GM23338 (cell line): ENCODE results near the gene FBN2. TPM values are rescaled to one million over a fixed set of nuclear protein-coding genes. Genes with fewer than 3 reads are reported as not detected.

Experiments used
- ATAC-seq: fragments of 200-7000 bp; cut with Tn5 transposase; 3 replicates; pipeline ENCODE4 v1.9.1; 2020
- DNase-seq: peaks from one replicate; pipeline ENCODE4 v3.0.0-alpha.2; 2015; ENCODE audit warnings: low spot score
- H2AFZ ChIP-seq: fragments of 200-600 bp; sonication (generic); 2 replicates; pipeline ENCODE4 v1.8.0; 2016; ENCODE audit warnings: antibody characterized with exemption, mild to moderate bottlenecking, moderate library complexity
- H3F3A ChIP-seq: fragments of 200-600 bp; sonication (generic); replicated peaks from 2 replicates; pipeline ENCODE4 v1.8.0; 2017; ENCODE audit warnings: antibody characterized with exemption, mixed run types, low read depth
- H3K27ac ChIP-seq: fragments of 200-600 bp; sonication (generic); 2 replicates; pipeline ENCODE4 v1.6.1; 2016; ENCODE audit warnings: low read depth
- H3K27me3 ChIP-seq: fragments of 200-600 bp; sonication (generic); 2 replicates; pipeline ENCODE4 v1.8.0; 2016; ENCODE audit warnings: mild to moderate bottlenecking, mixed run types, moderate library complexity; ENCODE audit not compliant: insufficient read depth
- H3K36me3 ChIP-seq: fragments of 200-600 bp; sonication (generic); 2 replicates; pipeline ENCODE4 v1.8.0; 2016; ENCODE audit warnings: mild to moderate bottlenecking; ENCODE audit not compliant: insufficient read depth
- H3K4me1 ChIP-seq: fragments of 200-600 bp; sonication (generic); 2 replicates; pipeline ENCODE4 v1.8.0; 2016; ENCODE audit warnings: mild to moderate bottlenecking, moderate library complexity; ENCODE audit not compliant: insufficient read depth
- H3K4me2 ChIP-seq: fragments of 200-600 bp; sonication (generic); 2 replicates; pipeline ENCODE4 v1.7.1; 2017; ENCODE audit warnings: mixed run types
- H3K4me3 ChIP-seq: fragments of 200-600 bp; sonication (generic); 2 replicates; pipeline ENCODE4 v1.6.1; 2016; ENCODE audit warnings: mixed run types
- H3K79me2 ChIP-seq: fragments of 200-600 bp; sonication (generic); replicated peaks from 2 replicates; pipeline ENCODE4 v1.8.0; 2017; ENCODE audit warnings: mild to moderate bottlenecking; ENCODE audit not compliant: insufficient read depth
- H3K9me2 ChIP-seq: fragments of 200-600 bp; sonication (generic); 2 replicates; pipeline ENCODE4 v1.8.0; 2017; ENCODE audit not compliant: insufficient read depth
- H4K20me1 ChIP-seq: fragments of 200-600 bp; sonication (generic); replicated peaks from 2 replicates; pipeline ENCODE4 v1.8.0; 2017; ENCODE audit warnings: mild to moderate bottlenecking; ENCODE audit not compliant: insufficient read depth
- H3K27ac Mint-ChIP-seq: 2 replicates; pipeline ENCODE4 v1.8.0; 2020; ENCODE audit warnings: inconsistent platforms, mild to moderate bottlenecking, moderate library complexity, mixed read lengths
- H3K27me3 Mint-ChIP-seq: 3 replicates; pipeline ENCODE4 v1.8.0; 2022; ENCODE audit warnings: low read depth, mild to moderate bottlenecking, moderate library complexity, mixed read lengths, inconsistent platforms; ENCODE audit not compliant: insufficient read depth, poor library complexity
- H3K36me3 Mint-ChIP-seq: 3 replicates; pipeline ENCODE4 v1.8.0; 2021; ENCODE audit warnings: low read depth, mild to moderate bottlenecking, inconsistent platforms, moderate library complexity, mixed read lengths
- H3K4me1 Mint-ChIP-seq: 3 replicates; pipeline ENCODE4 v1.8.0; 2020; ENCODE audit warnings: mild to moderate bottlenecking, inconsistent platforms, mixed read lengths
- H3K4me3 Mint-ChIP-seq: 3 replicates; pipeline ENCODE4 v1.8.0; 2021; ENCODE audit warnings: moderate library complexity, mild to moderate bottlenecking, inconsistent platforms, mixed read lengths
- H3K9me3 Mint-ChIP-seq: 3 replicates; pipeline ENCODE4 v1.8.0; 2020; ENCODE audit warnings: moderate library complexity, mild to moderate bottlenecking, inconsistent platforms, mixed read lengths
- CREB1 ChIP-seq: fragments of 250-450 bp; sonication (Bioruptor Pico); IDR thresholded peaks from 2 replicates; pipeline ENCODE4 v1.5.0; 2020; ENCODE audit warnings: low read depth, mild to moderate bottlenecking, moderate library complexity
- EZH2phosphoT487 ChIP-seq: fragments of 200-600 bp; sonication (generic); IDR thresholded peaks from one replicate; pipeline ENCODE4 v1.8.1; 2018; ENCODE audit warnings: antibody characterized with exemption; ENCODE audit not compliant: unreplicated experiment
- JUNB ChIP-seq: IDR thresholded peaks from one replicate; pipeline ENCODE4 v1.6.1; 2016; ENCODE audit warnings: antibody characterized with exemption; ENCODE audit not compliant: unreplicated experiment
- NANOG ChIP-seq: IDR thresholded peaks from 2 replicates; pipeline ENCODE4 v1.6.1; 2016; ENCODE audit warnings: antibody characterized with exemption, borderline replicate concordance
- POLR2AphosphoS5 ChIP-seq: IDR thresholded peaks from 2 replicates; pipeline ENCODE4 v1.6.1; 2016; ENCODE audit warnings: antibody characterized with exemption, low read depth
- STAT1 ChIP-seq: IDR thresholded peaks from one replicate; pipeline ENCODE4 v1.6.1; 2016; ENCODE audit warnings: antibody characterized with exemption; ENCODE audit not compliant: unreplicated experiment
- ZNF114 ChIP-seq: fragments of 250-450 bp; sonication (Bioruptor Pico); IDR thresholded peaks from 2 replicates; pipeline ENCODE4 v1.5.0; 2020; ENCODE audit warnings: mild to moderate bottlenecking, moderate library complexity
- ZNF331 ChIP-seq: fragments of 250-450 bp; sonication (Bioruptor Pico); IDR thresholded peaks from 2 replicates; pipeline ENCODE4 v1.5.0; 2020; ENCODE audit warnings: low read depth, mild to moderate bottlenecking, moderate library complexity
- polyA plus RNA-seq: library from polyadenylated mRNA; unstranded; fragments of >200 nt; fragmentation: Nextera tagmentation; extraction: Ambion mirVana; gene quantifications from 2 replicates; pipeline ENCODE4 v1.2.1, GENCODE V29; 2016
- total RNA-seq: library from RNA; depleted of rRNA; stranded (reverse); fragments of >200 nt; shearing (Covaris generic); gene quantifications from 2 replicates; pipeline ENCODE4 v1.2.3, GENCODE V29; 2014
- TF ChIP-seq, protein P1 (sequence below): IDR thresholded peaks from 2 replicates; pipeline ENCODE4 v1.6.1; 2016; ENCODE audit warnings: antibody characterized with exemption
- TF ChIP-seq, protein P2 (sequence below): IDR thresholded peaks from one replicate; pipeline ENCODE4 v1.6.1; 2018; ENCODE audit warnings: antibody characterized with exemption; ENCODE audit not compliant: unreplicated experiment
- TF ChIP-seq, protein P3 (sequence below): fragments of 250-450 bp; sonication (Bioruptor Pico); IDR thresholded peaks from 2 replicates; pipeline ENCODE4 v1.5.0; 2020; ENCODE audit warnings: mild to moderate bottlenecking, moderate library complexity

FBN2 gene
- total and polyA plus RNA-seq, 2 experiments from 2014 or later = 2.6 to 13.6 TPM

DNA sequence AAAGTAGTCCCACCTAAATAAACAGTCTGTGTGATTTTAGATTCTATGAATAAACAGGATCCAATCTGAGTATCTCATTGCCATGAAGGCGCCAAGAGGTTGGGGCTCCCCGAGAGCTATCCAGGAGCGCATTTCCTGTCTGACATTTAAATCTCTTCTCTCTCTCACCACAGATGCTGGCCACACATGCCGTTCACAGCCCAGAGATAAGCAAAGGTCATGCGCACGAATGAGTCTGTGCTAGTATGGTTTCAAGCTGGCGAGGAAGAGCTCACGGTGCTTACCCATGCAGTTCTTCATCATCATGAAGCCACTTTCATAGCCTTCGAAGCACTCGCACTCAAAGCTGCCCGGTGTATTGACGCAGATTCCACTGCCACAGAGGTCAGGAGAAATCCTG lies 199.4 kb downstream of the FBN2 start:
- H3K27ac ChIP-seq = no peak overlapping the region
- TF ChIP-seq, protein P1, sequence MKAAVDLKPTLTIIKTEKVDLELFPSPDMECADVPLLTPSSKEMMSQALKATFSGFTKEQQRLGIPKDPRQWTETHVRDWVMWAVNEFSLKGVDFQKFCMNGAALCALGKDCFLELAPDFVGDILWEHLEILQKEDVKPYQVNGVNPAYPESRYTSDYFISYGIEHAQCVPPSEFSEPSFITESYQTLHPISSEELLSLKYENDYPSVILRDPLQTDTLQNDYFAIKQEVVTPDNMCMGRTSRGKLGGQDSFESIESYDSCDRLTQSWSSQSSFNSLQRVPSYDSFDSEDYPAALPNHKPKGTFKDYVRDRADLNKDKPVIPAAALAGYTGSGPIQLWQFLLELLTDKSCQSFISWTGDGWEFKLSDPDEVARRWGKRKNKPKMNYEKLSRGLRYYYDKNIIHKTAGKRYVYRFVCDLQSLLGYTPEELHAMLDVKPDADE = no peak
- TF ChIP-seq CREB1 (CRISPR knock-in tag) (no peak), NANOG (no peak)
- no peaks in the 10 kb centered on the region for H4K20me1 ChIP-seq
- H2AFZ ChIP-seq = no peak overlapping the region
- no peak overlapping the region for H3K4me3 ChIP-seq
- DNase-seq (no peak), ATAC-seq (no peak)
- H3K4me1 Mint-ChIP-seq = no peaks in the 10 kb centered on the region
- peaks cover 23% of the 10 kb centered on the region for H3K36me3 Mint-ChIP-seq
- no peaks in the 10 kb centered on the region for H3F3A ChIP-seq
- H3K4me1 ChIP-seq = no peaks in the 10 kb centered on the region
- no peak overlapping the region for H3K27ac Mint-ChIP-seq
- no peaks in the 10 kb centered on the region for H3K36me3 ChIP-seq
- peaks cover 3% of the 10 kb centered on the region; the same call in 1 of the 2 replicates for H3K9me2 ChIP-seq
- no peaks in the 10 kb centered on the region for H3K27me3 ChIP-seq
- H3K79me2 ChIP-seq = no peaks in the 10 kb centered on the region
- no peak overlapping the region for H3K4me3 Mint-ChIP-seq
- H3K9me3 Mint-ChIP-seq = no peaks in the 10 kb centered on the region
- H3K4me2 ChIP-seq = no peak overlapping the region
- no peaks in the 10 kb centered on the region for H3K27me3 Mint-ChIP-seq

DNA sequence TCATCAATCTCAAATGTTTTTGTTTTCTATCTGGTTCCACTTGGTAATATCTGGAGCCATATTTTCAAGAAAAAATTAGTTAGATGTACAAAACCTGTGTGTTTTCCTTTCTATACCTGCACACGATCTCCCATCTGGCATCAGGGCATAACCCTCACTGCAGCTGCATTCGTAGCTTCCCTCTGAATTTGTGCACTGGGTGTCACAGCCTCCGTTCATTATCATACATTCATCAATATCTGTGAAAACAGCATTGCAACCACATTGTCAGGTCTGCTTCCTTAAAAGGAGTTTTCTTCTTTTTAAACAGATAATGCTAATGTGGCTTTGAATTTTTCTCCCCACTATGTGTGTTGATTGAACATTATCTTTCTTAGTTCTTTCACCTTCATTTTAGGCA lies 202.7 kb downstream of the FBN2 start:
- no peaks in the 10 kb centered on the region for H3K36me3 ChIP-seq
- Mint-ChIP-seq H3K9me3 (no peaks in the 10 kb centered on the region), H3K4me3 (no peak overlapping the region), H3K36me3 (peaks cover 17% of the 10 kb centered on the region), H3K4me1 (no peaks in the 10 kb centered on the region), H3K27me3 (no peaks in the 10 kb centered on the region), H3K27ac (no peak overlapping the region)
- no peaks in the 10 kb centered on the region for H3K9me2 ChIP-seq
- no peak overlapping the region for H3K4me3 ChIP-seq
- H4K20me1 ChIP-seq = no peaks in the 10 kb centered on the region
- no peak overlapping the region for H2AFZ ChIP-seq
- H3K4me2 ChIP-seq = no peak overlapping the region
- H3K4me1 ChIP-seq = no peaks in the 10 kb centered on the region
- no peaks in the 10 kb centered on the region for H3K27me3 ChIP-seq
- ATAC-seq (no peak), DNase-seq (no peak)
- H3F3A ChIP-seq = no peaks in the 10 kb centered on the region
- H3K27ac ChIP-seq = no peak overlapping the region
- no peaks in the 10 kb centered on the region for H3K79me2 ChIP-seq
- no peak for TF ChIP-seq STAT1
- no peak for TF ChIP-seq ZNF331 (CRISPR knock-in tag)
- TF ChIP-seq, protein P1 = no peak
- no peak for TF ChIP-seq EZH2phosphoT487
- TF ChIP-seq ZNF114 (CRISPR knock-in tag) = no peak
- TF ChIP-seq JUNB = no peak
- TF ChIP-seq, protein P2, sequence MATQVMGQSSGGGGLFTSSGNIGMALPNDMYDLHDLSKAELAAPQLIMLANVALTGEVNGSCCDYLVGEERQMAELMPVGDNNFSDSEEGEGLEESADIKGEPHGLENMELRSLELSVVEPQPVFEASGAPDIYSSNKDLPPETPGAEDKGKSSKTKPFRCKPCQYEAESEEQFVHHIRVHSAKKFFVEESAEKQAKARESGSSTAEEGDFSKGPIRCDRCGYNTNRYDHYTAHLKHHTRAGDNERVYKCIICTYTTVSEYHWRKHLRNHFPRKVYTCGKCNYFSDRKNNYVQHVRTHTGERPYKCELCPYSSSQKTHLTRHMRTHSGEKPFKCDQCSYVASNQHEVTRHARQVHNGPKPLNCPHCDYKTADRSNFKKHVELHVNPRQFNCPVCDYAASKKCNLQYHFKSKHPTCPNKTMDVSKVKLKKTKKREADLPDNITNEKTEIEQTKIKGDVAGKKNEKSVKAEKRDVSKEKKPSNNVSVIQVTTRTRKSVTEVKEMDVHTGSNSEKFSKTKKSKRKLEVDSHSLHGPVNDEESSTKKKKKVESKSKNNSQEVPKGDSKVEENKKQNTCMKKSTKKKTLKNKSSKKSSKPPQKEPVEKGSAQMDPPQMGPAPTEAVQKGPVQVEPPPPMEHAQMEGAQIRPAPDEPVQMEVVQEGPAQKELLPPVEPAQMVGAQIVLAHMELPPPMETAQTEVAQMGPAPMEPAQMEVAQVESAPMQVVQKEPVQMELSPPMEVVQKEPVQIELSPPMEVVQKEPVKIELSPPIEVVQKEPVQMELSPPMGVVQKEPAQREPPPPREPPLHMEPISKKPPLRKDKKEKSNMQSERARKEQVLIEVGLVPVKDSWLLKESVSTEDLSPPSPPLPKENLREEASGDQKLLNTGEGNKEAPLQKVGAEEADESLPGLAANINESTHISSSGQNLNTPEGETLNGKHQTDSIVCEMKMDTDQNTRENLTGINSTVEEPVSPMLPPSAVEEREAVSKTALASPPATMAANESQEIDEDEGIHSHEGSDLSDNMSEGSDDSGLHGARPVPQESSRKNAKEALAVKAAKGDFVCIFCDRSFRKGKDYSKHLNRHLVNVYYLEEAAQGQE = no peak
- TF ChIP-seq CREB1 (CRISPR knock-in tag) = no peak
- no peak for TF ChIP-seq POLR2AphosphoS5
- TF ChIP-seq, protein P3, sequence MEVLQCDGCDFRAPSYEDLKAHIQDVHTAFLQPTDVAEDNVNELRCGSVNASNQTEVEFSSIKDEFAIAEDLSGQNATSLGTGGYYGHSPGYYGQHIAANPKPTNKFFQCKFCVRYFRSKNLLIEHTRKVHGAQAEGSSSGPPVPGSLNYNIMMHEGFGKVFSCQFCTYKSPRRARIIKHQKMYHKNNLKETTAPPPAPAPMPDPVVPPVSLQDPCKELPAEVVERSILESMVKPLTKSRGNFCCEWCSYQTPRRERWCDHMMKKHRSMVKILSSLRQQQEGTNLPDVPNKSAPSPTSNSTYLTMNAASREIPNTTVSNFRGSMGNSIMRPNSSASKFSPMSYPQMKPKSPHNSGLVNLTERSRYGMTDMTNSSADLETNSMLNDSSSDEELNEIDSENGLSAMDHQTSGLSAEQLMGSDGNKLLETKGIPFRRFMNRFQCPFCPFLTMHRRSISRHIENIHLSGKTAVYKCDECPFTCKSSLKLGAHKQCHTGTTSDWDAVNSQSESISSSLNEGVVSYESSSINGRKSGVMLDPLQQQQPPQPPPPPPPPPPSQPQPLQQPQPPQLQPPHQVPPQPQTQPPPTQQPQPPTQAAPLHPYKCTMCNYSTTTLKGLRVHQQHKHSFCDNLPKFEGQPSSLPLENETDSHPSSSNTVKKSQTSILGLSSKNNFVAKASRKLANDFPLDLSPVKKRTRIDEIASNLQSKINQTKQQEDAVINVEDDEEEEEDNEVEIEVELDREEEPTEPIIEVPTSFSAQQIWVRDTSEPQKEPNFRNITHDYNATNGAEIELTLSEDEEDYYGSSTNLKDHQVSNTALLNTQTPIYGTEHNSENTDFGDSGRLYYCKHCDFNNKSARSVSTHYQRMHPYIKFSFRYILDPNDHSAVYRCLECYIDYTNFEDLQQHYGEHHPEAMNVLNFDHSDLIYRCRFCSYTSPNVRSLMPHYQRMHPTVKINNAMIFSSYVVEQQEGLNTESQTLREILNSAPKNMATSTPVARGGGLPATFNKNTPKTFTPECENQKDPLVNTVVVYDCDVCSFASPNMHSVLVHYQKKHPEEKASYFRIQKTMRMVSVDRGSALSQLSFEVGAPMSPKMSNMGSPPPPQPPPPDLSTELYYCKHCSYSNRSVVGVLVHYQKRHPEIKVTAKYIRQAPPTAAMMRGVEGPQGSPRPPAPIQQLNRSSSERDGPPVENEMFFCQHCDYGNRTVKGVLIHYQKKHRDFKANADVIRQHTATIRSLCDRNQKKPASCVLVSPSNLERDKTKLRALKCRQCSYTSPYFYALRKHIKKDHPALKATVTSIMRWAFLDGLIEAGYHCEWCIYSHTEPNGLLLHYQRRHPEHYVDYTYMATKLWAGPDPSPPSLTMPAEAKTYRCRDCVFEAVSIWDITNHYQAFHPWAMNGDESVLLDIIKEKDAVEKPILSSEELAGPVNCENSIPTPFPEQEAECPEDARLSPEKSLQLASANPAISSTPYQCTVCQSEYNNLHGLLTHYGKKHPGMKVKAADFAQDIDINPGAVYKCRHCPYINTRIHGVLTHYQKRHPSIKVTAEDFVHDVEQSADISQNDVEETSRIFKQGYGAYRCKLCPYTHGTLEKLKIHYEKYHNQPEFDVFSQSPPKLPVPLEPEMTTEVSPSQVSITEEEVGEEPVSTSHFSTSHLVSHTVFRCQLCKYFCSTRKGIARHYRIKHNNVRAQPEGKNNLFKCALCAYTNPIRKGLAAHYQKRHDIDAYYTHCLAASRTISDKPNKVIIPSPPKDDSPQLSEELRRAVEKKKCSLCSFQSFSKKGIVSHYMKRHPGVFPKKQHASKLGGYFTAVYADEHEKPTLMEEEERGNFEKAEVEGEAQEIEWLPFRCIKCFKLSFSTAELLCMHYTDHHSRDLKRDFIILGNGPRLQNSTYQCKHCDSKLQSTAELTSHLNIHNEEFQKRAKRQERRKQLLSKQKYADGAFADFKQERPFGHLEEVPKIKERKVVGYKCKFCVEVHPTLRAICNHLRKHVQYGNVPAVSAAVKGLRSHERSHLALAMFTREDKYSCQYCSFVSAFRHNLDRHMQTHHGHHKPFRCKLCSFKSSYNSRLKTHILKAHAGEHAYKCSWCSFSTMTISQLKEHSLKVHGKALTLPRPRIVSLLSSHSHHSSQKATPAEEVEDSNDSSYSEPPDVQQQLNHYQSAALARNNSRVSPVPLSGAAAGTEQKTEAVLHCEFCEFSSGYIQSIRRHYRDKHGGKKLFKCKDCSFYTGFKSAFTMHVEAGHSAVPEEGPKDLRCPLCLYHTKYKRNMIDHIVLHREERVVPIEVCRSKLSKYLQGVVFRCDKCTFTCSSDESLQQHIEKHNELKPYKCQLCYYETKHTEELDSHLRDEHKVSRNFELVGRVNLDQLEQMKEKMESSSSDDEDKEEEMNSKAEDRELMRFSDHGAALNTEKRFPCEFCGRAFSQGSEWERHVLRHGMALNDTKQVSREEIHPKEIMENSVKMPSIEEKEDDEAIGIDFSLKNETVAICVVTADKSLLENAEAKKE (CRISPR knock-in tag) = no peak
